K562 (cell line): ENCODE data around the gene SLX4IP. TPM values are rescaled to one million over a fixed set of nuclear protein-coding genes. Genes with fewer than 3 reads are reported as not detected.
"Not testable (repeated sequence)": the region's sequence is repeated elsewhere in the genome, so short reads cannot be mapped to it uniquely, and the experiment has no call there.

Source experiments
- ATAC-seq: fragments of 200-7000 bp; cut with Tn5 transposase; 3 replicates; pipeline ENCODE4 v1.9.1; 2020; ENCODE audit warnings: moderate library complexity
- BruUV-seq: library from RNA; stranded (reverse); fragments of 400-500 nt; replicated peaks from 2 replicates; lab custom pipeline; 2021; lab: Mats Ljungman, UMichigan
- CTCF ChIA-PET: fragments of 300-600 bp; formaldehyde crosslinking; extraction: SDS; loops from one replicate; lab custom pipeline; 2021; ENCODE audit warnings: low intra/inter-chr PET ratio; lab: Yijun Ruan, JAX
- POLR2A ChIA-PET: fragments of 300-600, 350-650 bp; sonication (Branson Sonifier 250); formaldehyde crosslinking; extraction: SDS; loops from one replicate; lab custom pipeline; 2021; ENCODE audit warnings: antibody characterized with exemption, inconsistent platforms; lab: Yijun Ruan, JAX
- DNase-seq, 4 experiments: peaks; one replicate each; pipeline versions ENCODE4 v3.0.0 to v3.0.0-alpha.2; 2011 to 2018; ENCODE audit warnings: low spot score in 3 of 4, mixed read lengths in 3 of 4; ENCODE audit errors: extremely low read depth in 1 of 4
- FAIRE-seq: peaks from 2 replicates; lab custom pipeline; 2011; peaks lifted over from hg19 to GRCh38; lab: Jason Lieb, UNC
- H2AFZ ChIP-seq: 2 replicates; pipeline ENCODE4 v1.6.0; 2011; ENCODE audit warnings: low read depth, low read length, control low read depth, inconsistent platforms
- H3K27ac ChIP-seq: fragments of 200-600 bp; 3 replicates; pipeline ENCODE4 v1.8.0; 2011; ENCODE audit warnings: low read depth, mild to moderate bottlenecking, control low read depth, inconsistent platforms, low read length, moderate library complexity, mixed read lengths; ENCODE audit errors: extremely low read depth
- H3K27me3 ChIP-seq, 2 experiments: fragments of 300-600 bp in 1 of 2; 2 replicates in 1 of 2; 3 replicates in 1 of 2; pipeline versions ENCODE4 v1.6.0 to v1.8.0; 2011; ENCODE audit warnings: inconsistent platforms in 2 of 2, low read length in 2 of 2, mild to moderate bottlenecking in 1 of 2, mixed read lengths in 1 of 2, moderate library complexity in 1 of 2; ENCODE audit not compliant: control insufficient read depth in 2 of 2, insufficient read depth in 2 of 2
- H3K36me3 ChIP-seq: fragments of 300-600 bp; 3 replicates; pipeline ENCODE4 v1.8.0; 2011; ENCODE audit warnings: mild to moderate bottlenecking, low read length, inconsistent platforms; ENCODE audit not compliant: control insufficient read depth, insufficient read depth
- H3K4me1 ChIP-seq, 2 experiments: fragments of 200-600 bp in 1 of 2; replicated peaks in 1 of 2; 2 replicates in 1 of 2; 3 replicates in 1 of 2; pipeline versions ENCODE4 v1.5.1 to v1.8.0; 2011; ENCODE audit warnings: inconsistent platforms in 2 of 2, low read length in 2 of 2, mild to moderate bottlenecking in 1 of 2, mixed read lengths in 1 of 2, moderate library complexity in 1 of 2; ENCODE audit not compliant: control insufficient read depth in 2 of 2, insufficient read depth in 2 of 2
- H3K4me2 ChIP-seq: 2 replicates; pipeline ENCODE4 v1.6.1; 2011; ENCODE audit warnings: low read length, control low read depth, inconsistent platforms, mixed read lengths; ENCODE audit not compliant: insufficient read depth
- H3K4me3 ChIP-seq: fragments of 200-600 bp; sonication (generic), shearing (Covaris generic); 2 replicates; pipeline ENCODE4 v1.5.1; 2016; ENCODE audit warnings: control low read depth, inconsistent platforms
- H3K79me2 ChIP-seq: fragments of 200-600 bp; 3 replicates; pipeline ENCODE4 v1.8.0; 2011; ENCODE audit warnings: low read length, inconsistent platforms; ENCODE audit not compliant: control insufficient read depth, insufficient read depth
- H3K9ac ChIP-seq, 2 experiments: 2 replicates each; pipeline versions ENCODE4 v1.6.0 to v1.6.1; 2011; ENCODE audit warnings: low read depth in 2 of 2, low read length in 2 of 2, control low read depth in 1 of 2, inconsistent platforms in 1 of 2, mild to moderate bottlenecking in 1 of 2, mixed read lengths in 1 of 2; ENCODE audit not compliant: insufficient read depth in 1 of 2
- H3K9me1 ChIP-seq: one replicate; pipeline ENCODE4 v1.6.0; 2011; ENCODE audit warnings: inconsistent platforms, mild to moderate bottlenecking, low read length, moderate library complexity; ENCODE audit not compliant: control insufficient read depth, insufficient read depth
- H3K9me3 ChIP-seq: replicated peaks from 2 replicates; pipeline ENCODE4 v1.5.1; 2011; ENCODE audit warnings: low read depth, low read length, inconsistent platforms; ENCODE audit not compliant: control insufficient read depth, insufficient read depth
- H4K20me1 ChIP-seq: replicated peaks from 2 replicates; pipeline ENCODE4 v1.6.1; 2011; ENCODE audit warnings: low read length, inconsistent platforms, mixed read lengths; ENCODE audit not compliant: control insufficient read depth, insufficient read depth
- CREB5 ChIP-seq: fragments of 250-450 bp; sonication (Bioruptor Pico); IDR thresholded peaks from 2 replicates; pipeline ENCODE4 v1.5.0; 2020; ENCODE audit warnings: mild to moderate bottlenecking
- FOSL1 ChIP-seq: fragments of 200-800 bp; sonication (Bioruptor generic); conservative IDR thresholded peaks from 2 replicates; pipeline ENCODE4 v1.6.1; 2016; ENCODE audit warnings: missing genetic modification characterization, missing compliant biosample characterization
- KDM1A ChIP-seq, 2 experiments: fragments of 450-650 bp; IDR thresholded peaks; 2 replicates each; pipeline ENCODE4 v1.6.1; 2016; ENCODE audit warnings: mild to moderate bottlenecking in 2 of 2
- WGBS: fragments of 100-300 bp; shearing (Covaris generic); methylation state at CpG from one replicate; pipeline ENCODE4 v1.1.6; 2016; ENCODE audit warnings: low coverage, mixed read lengths; ENCODE audit not compliant: insufficient coverage; ENCODE audit errors: missing lambda C conversion rate; 5-methylcytosine and 5-hydroxymethylcytosine counted together
- in situ Hi-C: fragments of 300-500 bp; cut with MboI; formaldehyde crosslinking; loops from 4 replicates; pipeline ENCODE4 v1.15.0; 2018; ENCODE audit warnings: inconsistent platforms, mixed read lengths
- intact Hi-C: fragments of 100-400 bp; cut with micrococcal nuclease; formaldehyde crosslinking; loops from 2 replicates; pipeline ENCODE4 v1.14.2; 2022
- polyA plus RNA-seq, 8 experiments: library from polyadenylated mRNA; depleted of rRNA in 4 of 8; stranded (reverse) in 5 of 8; unstranded in 3 of 8; fragments of >200 nt; fragmentation: Nextera tagmentation in 2 of 8; fragmentation: Illumina TruSeq in 1 of 8; extraction: Ambion mirVana in 2 of 8; extraction: Trizol in 1 of 8; gene quantifications; 2 replicates each; pipeline versions ENCODE4 v1.2.1 to v1.2.3, GENCODE V29; 2011 to 2014; ENCODE audit warnings: inconsistent platforms in 1 of 8, missing spikeins in 1 of 8
- total RNA-seq, 7 experiments: library from RNA; depleted of rRNA in 6 of 7; stranded (reverse); fragments of >200 nt in 6 of 7; fragmentation: Illumina TruSeq in 2 of 7; extraction: Trizol in 2 of 7; gene quantifications; 2 replicates each; pipeline versions ENCODE4 v1.2.1 to v1.2.3, GENCODE V29; 2011 to 2021; ENCODE audit warnings: low replicate concordance in 1 of 7
- TF ChIP-seq, protein P1 (sequence below): sonication (generic); formaldehyde crosslinking; IDR thresholded peaks from 2 replicates; pipeline ENCODE4 v1.8.0; 2022; ENCODE audit warnings: missing genetic modification reagents, mild to moderate bottlenecking, moderate library complexity, borderline replicate concordance

Gene SLX4IP
- total and polyA plus RNA-seq, 9 of the 15 experiments (the other 6 are each of a cell fraction or from before 2014, with no cell fraction given), result 1.5 to 5.9 (median 3.5) TPM

DNA sequence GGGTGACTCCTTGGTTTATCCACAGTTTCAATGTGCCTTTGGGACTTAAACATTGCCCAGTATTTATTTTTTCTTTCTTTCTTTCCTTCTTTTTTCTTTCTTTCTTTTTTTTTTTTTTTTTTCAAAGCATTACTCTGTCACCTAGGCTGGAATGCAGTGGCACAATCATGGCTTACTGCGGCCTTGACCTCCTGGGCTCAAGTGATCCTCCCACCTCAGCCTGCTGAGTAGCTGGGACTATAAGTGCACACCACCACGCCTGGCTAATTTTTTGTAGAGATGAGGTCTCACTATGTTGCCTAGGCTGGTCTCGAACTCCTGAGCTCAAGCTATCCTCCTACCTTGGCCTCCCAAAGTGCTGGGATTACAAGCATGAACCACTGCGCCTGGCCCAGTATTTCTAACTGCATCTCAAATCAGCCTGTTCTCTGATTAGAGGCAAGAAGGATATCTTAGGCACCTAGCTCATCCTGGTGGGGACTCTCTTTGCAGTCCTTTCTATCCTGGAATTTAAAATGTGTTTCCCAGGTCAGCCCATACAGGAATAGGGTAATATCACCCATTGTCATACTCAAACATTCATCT, 182.5 kb downstream of the SLX4IP start:
- H4K20me1 ChIP-seq, H3K9me1 ChIP-seq, H3K27me3 ChIP-seq, H3K9me3 ChIP-seq, H2AFZ ChIP-seq, H3K4me1 ChIP-seq, H3K4me3 ChIP-seq, ATAC-seq, intact Hi-C loops, H3K4me2 ChIP-seq, H3K27ac ChIP-seq, H3K79me2 ChIP-seq, DNase-seq, CTCF ChIA-PET, H3K36me3 ChIP-seq, in situ Hi-C loops, BruUV-seq, FAIRE-seq, H3K9ac ChIP-seq: not testable (repeated sequence)
- 62% methylated on average over 4 of the region's 4 CpGs for WGBS
- POLR2A ChIA-PET, result interaction anchor here (1.0 kb wide), 1 partner anchor 12 kb away, joined by 3 read pairs; no protein-coding TSS in a partner anchor

- no peak for TF ChIP-seq FOSL1 (tag)
- no peak for TF ChIP-seq CREB5 (CRISPR knock-in tag)
- TF ChIP-seq, protein P1, sequence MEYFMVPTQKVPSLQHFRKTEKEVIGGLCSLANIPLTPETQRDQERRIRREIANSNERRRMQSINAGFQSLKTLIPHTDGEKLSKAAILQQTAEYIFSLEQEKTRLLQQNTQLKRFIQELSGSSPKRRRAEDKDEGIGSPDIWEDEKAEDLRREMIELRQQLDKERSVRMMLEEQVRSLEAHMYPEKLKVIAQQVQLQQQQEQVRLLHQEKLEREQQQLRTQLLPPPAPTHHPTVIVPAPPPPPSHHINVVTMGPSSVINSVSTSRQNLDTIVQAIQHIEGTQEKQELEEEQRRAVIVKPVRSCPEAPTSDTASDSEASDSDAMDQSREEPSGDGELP (CRISPR knock-in tag), result no peak
- TF ChIP-seq KDM1A (IDR thresholded peaks at IDR 0.05), result no peak
- WGBS, result 82% methylated on average over 3 of the region's 6 CpGs
- intact Hi-C loops, result no loop called here
- BruUV-seq, result no TSS peak
- no peak for FAIRE-seq
- Histone ChIP-seq H3K9me1 (no peaks in the 10 kb centered on the region), H3K27me3 (no peaks in the 10 kb centered on the region), H3K27ac (no peak overlapping the region), H2AFZ (no peak overlapping the region), H3K4me2 (no peak overlapping the region), H3K79me2 (no peaks in the 10 kb centered on the region), H3K4me1 (no peaks in the 10 kb centered on the region), H3K9me3 (no peaks in the 10 kb centered on the region), H4K20me1 (no peaks in the 10 kb centered on the region), H3K36me3 (no peaks in the 10 kb centered on the region), H3K9ac (no peak overlapping the region), H3K4me3 (no peak overlapping the region)
- POLR2A ChIA-PET, result interaction anchor here (1.0 kb wide), 1 partner anchor 13 kb away, joined by 3 read pairs; no protein-coding TSS in a partner anchor
- ATAC-seq, result no peak
- in situ Hi-C loops, result no loop called here
- no peak for DNase-seq
- CTCF ChIA-PET, result no interaction called here
These were observed 183.6 kb downstream of the SLX4IP start for GRCh38 chr20:10618611-10619245.
